ENCODE data around the gene ROR2.

ROR2 gene

DNA sequence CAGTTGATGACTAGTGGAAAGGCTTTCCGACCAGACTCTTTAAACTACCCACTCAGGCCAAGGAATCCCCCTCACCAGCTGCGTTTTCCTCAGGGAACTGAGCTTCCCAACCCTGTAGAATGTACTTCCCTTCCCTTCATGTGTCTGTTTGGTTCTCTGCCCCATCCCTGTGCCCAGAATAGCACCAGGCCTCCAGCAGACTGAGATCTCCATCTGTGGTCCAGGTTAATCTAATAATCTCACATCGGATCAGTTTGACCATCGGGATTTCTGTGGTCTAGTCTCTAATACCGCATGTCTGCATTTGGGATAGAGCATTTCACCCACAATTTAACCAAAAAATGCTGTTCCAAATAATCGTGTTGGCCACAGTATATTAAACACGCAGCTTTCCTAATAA lies 237.2 kb downstream of the ROR2 start:
- DNase-seq, result no peak

GRCh38 chr9:91711755-91712601 lies 238.1 kb downstream of the ROR2 start:
- no peak for DNase-seq

GRCh38 chr9:91710158-91710557 lies 239.9 kb downstream of the ROR2 start:
- DNase-seq, result no peak

DNA sequence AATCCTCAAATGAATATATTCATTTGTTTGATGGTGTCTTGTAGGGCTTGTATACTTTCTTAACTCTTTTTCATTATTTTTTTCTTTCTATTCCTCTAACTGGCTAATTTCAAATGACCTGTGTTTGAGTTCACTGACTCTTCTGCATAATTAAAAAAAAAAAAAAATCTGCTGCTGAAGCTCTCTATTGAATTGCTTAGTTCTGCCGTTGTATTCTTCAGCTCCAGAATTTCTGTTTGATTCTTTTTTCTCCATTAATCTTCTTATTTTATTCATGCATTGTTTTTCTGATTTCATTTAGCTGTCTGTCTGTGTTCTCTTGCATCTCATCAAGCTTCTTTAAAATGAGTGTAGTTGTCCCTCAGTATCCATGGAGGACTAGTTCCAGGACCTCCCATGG lies 244.6 kb downstream of the ROR2 start:
- no peak for DNase-seq

DNA sequence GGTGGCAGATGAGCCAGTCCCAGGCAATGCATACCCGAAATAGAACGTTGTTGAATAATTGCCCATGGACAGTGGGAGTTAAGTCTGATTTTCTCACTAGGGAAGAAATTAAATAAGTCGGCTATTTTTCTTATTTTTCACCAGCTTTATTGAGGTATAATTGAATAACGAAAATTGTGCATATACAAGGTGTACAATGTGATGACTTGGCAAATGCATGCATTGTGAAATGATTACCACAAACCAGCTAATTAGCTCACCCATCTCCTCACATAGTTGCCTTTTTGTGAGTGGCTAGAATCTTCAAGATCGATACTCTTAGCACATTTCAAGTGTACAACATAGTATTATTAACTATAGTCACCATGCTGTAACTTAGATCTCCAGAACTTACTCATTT lies 249.6 kb downstream of the ROR2 start:
- no peak for DNase-seq

GRCh38 chr9:91698266-91698665 lies 251.8 kb downstream of the ROR2 start:
- no peak for DNase-seq

DNA sequence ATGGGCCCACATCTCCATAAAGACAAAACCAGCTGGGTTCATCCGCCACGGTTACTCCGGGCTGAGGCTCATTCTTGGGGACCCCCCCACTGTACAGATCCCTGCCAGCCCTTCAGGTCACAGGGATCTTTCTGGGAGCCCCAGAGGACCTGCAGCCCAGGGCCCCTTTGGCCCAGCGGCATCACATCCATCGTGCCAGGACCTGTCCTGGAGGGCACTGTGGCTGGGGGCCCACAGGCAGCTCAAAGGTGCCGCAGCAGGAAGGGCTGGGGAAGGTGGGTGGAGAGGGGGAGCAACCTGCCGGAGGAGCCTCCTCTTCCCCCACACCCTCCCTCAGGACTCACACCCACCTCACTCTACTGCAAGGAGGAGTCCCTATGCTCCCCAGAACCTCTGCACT lies 252.8 kb downstream of the ROR2 start:
- no peak for DNase-seq

- peak; percentile 31 for DNase-seq
Observed at GRCh38 chr9:91694081-91694870, 255.8 kb downstream of the ROR2 start.

DNA sequence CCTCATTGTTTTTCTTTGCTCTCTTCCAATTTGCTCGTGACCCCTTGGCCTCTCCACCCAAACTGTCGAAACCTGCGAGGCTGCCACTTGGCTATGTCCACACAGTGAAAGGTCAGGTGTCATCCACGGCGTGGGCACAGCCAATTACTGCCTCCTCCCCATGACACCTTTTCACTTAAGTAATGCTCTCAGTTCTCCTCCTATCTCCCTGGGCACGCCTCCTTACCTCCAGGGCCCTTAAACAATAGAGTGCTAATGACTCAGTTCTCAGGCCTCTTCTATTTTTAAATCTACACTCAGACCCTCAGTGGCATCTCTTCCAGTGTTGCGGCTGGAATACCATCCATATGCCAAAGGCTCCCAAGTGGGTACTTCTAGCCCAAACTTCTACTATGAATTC lies 256.8 kb downstream of the ROR2 start:
- no peak for DNase-seq

- DNase-seq, result peak; percentile 14
Observed at GRCh38 chr9:91690540-91691249, 259.3 kb downstream of the ROR2 start.

DNA sequence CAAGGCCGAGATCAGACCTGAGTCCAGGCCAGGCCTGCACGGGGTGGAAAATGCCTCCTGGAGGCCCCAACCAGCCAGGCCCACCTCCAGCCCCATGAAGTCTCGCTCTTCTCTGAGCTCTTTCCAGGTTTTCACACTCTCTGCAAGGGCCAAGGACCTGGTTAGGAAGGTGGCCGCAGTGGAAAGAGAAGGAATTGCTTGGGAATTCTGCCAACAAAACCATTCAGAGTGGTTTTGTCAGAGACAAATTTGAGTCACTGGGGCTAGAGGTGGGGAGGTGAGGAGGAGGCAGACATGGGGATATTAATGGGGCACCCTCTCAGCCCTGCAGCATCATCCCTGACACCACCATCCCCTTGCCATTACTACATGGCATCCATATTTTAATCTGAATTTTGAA lies 261.0 kb downstream of the ROR2 start:
- no peak for DNase-seq

DNA sequence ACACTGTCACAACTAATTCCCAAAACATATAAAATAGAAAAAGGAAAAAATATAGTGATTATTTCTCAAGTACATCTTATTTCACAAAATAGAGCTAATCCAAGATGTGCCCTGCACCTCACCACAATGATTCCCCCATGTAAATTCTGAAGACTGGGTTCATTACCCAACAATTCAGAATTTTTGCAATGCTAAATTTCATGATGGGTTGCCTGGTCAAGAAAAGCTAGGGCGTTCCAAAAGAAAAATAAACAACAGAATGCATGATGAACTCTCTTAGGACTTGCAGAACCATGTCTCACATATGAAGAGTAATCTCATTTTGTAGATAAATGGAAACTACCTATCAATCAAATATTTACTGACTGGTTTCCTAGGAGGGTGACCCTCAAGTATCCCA lies 266.8 kb downstream of the ROR2 start:
- DNase-seq, result no peak

DNA sequence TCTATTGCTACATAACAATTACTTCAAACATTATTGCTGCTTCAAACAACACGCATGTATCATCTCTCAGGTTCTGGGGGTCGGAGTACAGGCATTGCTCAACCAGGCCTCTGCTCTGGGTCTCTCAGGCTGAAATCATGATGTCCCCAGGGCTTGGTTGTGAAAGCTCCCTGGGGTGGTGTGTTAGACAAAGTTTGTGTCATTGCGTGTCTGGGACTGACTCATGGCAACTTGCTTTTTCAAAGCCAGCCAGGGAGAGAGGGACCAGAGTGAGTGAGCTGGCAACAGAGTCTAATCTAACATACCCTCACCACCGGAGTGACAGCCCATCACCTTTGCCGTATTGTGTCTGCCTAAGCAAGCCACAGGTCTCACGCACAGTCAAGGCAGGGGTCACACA lies 267.2 kb downstream of the ROR2 start:
- DNase-seq, result no peak

DNA sequence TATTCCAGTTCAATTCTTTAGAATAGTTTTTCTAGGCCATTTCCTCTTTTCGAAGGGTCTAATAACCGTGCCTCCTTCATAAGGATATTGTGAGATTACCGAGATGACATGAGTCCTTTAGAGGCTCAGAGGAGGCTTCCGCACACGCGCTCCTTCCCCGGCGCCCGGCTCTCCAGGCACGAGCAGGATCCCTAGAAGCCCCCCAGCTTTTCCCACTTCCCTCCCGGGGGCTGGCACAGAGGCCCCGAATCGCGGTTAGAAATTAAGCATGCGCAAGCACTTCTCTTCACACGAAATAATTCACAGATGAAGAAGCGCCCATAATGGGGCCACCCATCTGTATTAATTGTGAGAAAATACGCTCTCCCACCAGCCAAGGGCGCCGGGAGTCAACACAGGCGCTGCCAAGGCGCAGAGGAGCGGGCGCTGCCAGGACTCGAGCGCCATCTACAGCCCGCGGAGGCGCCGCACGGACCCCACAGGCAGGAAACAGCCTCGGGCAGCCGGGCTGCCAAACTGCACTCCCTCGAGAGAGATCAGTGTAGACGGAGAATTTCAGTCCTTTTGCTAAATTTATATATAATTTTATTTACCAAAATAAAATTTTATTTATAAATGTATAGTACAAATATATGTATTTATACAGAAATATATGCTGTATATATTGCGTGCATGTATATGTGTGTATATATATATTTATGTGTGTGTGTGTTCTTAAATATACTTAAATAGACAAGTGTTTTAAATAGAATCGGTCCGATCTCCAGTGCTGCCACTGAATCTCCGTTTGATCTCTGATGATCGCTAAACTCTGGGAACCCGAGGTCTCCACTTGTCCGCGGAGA lies 268.3 kb downstream of the ROR2 start:
- DNase-seq, result peak; percentile 85

DNA sequence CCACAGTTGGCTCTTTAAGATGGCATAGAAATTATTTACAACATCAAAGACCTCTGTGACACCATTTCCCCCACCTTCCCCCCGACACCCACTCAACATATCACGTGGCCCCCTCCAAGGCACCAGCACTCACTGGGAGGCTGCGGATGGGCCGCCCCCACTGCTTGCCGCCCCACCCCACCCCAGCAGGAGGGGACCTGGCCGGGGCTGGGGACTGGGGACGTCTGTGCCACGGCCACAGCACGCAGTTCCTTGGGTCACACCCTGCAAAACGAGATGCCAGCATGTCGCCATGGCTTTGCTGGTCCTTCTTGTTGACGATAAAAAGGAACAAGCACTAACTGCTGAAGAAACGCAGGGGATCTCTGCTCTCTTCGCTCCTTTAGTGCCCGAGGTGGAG lies 269.0 kb downstream of the ROR2 start:
- no peak for DNase-seq

DNA sequence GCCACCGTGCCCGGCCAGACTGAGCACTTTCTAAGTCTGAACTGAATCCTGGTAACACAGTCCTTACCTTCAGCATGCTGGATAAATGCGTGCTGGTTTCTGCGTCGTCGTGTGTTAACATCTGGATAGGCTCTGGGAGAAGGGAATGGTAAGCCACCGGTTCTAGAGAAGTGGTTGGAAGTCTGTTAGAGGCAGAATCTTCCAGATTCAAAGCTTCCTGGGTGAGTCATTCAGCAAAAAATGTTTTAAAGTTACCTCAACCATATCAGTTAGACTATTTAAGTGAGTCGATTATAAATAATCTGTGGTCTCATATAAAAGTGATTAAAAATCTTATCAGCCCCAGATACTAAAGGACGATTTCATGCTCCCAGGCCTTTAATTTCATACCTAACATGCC lies 269.9 kb downstream of the ROR2 start:
- no peak for DNase-seq

DNA sequence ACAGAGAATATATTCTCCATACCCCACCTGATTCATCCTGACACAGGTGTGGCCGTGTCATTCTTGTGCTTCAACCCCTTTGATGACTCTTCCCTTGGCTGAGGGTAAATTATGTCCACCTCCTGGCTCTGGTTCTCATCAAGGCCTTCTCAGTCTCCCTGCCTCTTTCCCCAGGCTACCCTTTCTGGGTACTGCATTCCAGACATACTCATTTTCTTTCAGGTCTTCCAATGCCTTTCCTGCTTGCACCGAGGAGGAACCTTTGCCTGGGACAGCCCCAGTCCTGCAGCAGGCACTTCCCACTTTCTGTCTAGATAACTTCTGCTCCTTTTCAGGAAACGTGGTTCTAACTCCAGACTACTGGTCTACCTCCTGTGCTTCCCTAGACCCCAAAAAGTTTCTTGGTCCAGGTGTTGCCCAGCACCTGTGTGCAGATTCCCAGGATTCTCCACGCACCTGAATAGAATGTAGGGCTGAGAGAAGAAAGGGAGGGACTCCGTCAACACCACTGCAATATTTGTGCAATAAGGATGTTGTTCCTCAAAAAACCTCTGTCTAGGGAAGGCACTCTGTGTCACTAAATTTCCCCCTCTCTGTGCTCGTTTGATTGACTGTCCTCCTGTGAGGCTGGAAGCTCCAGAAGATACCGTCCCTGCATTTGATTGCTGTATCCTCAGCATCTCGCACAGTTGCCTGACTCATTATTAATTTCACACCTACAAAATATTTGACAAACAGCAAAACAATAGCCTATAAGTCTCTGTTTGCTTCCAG lies 271.0 kb downstream of the ROR2 start:
- no peak for DNase-seq

DNA sequence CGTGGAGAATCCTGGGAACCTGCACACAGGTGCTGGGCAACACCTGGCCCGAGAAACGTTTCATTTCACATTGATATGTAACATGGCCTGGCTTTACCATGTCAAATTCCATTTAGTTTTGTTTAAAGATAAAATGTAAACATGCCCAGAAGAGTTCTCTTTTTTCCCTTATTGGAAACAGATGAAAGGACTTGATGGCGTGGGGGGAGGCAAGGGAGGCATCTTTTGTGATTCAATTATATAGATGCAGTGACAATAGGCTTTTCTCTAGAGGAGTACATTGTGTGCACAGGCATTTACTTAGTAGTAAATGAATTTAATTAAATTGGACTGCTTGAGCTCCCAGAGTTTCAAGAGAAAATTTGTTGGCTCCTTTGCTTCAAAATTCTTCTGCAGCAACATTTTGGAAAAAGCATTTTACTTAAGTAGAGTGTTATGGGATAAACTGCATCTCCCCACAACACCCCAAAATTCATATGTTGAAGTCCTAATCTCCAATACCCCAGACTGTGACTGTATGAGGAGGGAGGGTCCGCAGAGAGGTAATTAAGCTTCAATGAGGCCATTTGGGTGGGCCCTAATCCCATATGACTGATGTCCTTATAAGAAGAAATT lies 272.1 kb downstream of the ROR2 start:
- DNase-seq, result no peak

GRCh38 chr9:91677331-91677730 lies 272.7 kb downstream of the ROR2 start:
- DNase-seq, result no peak

GRCh38 chr9:91676046-91676445 lies 274.0 kb downstream of the ROR2 start:
- no peak for DNase-seq

DNA sequence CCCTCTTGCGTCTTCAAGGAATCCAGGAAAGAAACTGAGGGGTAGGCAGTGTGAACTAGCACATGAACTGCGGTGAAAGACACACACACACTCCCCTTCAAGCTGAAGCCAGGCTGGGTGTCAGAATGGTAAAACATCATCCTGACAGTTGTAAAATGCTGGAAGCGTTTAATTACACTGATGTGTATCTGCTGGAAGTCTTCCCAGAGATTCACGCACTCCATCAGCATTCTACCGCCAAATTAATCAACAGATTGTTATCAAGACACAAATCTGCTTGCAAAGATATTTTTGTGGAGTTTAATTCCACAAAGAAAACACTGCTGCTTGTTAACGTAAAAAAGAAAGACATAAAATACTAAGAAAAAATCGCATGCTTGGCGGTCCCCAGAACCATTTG lies 285.4 kb downstream of the ROR2 start:
- DNase-seq, result no peak

DNA sequence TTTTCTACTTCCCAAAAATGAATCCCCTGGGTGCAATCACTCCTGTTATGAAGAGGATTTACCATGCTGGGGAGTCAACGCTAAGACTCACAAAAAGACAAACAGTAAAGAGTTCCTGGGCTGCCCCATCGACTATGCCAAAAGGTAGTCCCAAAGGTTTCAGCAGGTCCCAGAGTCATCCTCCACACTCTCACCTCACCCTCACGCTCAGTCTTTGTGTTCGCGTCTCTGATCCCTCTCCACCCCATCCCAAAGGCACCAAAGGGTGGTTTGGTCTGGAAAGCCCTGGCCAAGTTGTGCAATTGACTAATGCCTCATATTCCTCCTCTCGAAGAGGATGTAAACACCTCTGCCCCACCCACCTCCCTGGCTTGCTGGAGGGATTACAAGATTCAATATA lies 286.2 kb downstream of the ROR2 start:
- no peak for DNase-seq
